Raji (cell line): ENCODE measurements around the gene CYP3A4.

Experiments
- POLR2A ChIP-seq: IDR thresholded peaks from 2 replicates; pipeline ENCODE4 v1.6.1; 2011; ENCODE audit warnings: low read depth, low read length, control low read depth; ENCODE audit not compliant: insufficient read depth

CYP3A4 gene

GRCh38 chr7:99707096-99707495, 76.9 kb downstream of the CYP3A4 start:
- TF ChIP-seq POLR2A = no peak
